ENCODE data around the gene LRIG3.

DNA sequence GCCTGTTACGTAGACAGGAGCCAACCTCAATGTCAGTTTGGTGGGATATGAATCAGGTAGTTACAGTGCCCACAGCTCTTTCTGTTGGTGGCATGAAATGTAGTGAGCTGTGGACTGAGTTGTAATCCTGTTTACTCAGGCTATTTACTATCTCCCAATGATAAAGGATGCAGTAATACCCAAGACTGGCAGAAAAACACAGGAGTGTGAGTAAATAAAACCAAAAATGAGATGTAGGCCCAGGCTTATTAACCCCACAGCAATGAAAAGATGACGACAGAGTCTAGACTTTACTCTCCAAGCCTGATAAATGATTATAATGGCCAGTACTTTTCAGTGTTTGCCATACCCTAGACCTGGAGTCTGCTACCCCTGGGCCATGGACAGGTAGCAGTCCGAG is 22.8 kb upstream of the LRIG3 start:
- TF ChIP-seq, protein P1, sequence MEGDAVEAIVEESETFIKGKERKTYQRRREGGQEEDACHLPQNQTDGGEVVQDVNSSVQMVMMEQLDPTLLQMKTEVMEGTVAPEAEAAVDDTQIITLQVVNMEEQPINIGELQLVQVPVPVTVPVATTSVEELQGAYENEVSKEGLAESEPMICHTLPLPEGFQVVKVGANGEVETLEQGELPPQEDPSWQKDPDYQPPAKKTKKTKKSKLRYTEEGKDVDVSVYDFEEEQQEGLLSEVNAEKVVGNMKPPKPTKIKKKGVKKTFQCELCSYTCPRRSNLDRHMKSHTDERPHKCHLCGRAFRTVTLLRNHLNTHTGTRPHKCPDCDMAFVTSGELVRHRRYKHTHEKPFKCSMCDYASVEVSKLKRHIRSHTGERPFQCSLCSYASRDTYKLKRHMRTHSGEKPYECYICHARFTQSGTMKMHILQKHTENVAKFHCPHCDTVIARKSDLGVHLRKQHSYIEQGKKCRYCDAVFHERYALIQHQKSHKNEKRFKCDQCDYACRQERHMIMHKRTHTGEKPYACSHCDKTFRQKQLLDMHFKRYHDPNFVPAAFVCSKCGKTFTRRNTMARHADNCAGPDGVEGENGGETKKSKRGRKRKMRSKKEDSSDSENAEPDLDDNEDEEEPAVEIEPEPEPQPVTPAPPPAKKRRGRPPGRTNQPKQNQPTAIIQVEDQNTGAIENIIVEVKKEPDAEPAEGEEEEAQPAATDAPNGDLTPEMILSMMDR (IDR thresholded peaks at IDR 0.05): no peak
- TF ChIP-seq POLR2AphosphoS5 (IDR thresholded peaks at IDR 0.05) (no peak), POLR2A (IDR thresholded peaks at IDR 0.05) (no peak), EP300 (IDR thresholded peaks at IDR 0.05) (no peak)

All from sigmoid colon (tissue), 4 donors.